ENCODE measurements around the gene COX20.

DNA sequence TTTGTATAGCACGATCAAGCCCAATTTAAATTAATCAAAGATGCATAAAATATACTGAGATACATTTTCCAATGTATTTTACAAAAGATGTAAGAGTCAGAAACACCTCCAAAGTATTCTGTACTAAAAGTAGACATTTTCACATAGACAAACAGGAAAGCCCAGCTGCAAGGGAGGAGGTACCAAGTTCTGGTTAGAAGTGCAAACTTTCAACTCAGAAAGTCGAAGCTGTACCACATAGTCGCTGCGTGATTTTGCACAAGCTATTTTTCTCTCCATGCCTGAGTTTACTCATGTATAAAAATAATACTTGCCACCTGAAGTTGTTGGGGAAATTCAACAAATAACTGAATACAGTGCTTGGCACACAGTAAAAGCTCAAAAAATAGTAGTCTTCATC lies 34.5 kb downstream of the COX20 start:
- no peak for TF ChIP-seq ZNF274 (IDR thresholded peaks at IDR 0.05; ENCODE audit: low read depth, low read length)
- no peak for TF ChIP-seq SUZ12 (IDR thresholded peaks at IDR 0.05; ENCODE audit: extremely low read depth, insufficient read depth, insufficient read length)
- TF ChIP-seq YY1 (IDR thresholded peaks at IDR 0.05; ENCODE audit: insufficient read depth, insufficient read length) = no peak
